CD1c-positive myeloid dendritic cell (primary cell): ENCODE data around the gene SFT2D3.

Source experiments
- DNase-seq: peaks from one replicate; pipeline ENCODE4 v3.0.0-alpha.2; 2016; ENCODE audit errors: extremely low spot score

Gene SFT2D3

DNA sequence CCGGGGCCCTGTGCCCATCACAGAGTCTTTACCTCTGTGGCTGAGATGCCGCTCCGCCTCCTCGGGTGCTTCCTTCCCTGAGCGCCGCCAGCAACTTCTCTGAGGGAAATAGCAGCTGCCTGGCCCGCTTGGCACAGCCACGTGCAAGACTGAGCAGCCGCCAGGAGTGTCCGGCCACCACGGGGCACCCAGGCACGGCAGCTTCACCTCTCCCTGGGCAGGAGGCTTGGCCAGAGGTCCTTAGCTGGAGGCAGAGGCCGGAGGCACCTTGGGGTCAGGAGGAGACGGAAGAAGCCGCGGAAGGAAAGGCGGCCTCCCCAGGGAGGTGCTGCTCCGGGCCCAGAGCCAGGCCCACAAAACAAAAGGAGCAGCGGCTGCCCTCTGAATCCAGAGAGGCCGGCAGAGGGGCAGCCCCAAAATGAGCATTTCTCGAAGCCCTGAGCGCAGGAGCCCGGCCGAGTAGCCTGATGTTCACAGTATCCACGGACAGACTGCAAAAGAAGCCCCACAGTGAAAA lies 20.0 kb upstream of the SFT2D3 start:
- peak; percentile 7 for DNase-seq

DNA sequence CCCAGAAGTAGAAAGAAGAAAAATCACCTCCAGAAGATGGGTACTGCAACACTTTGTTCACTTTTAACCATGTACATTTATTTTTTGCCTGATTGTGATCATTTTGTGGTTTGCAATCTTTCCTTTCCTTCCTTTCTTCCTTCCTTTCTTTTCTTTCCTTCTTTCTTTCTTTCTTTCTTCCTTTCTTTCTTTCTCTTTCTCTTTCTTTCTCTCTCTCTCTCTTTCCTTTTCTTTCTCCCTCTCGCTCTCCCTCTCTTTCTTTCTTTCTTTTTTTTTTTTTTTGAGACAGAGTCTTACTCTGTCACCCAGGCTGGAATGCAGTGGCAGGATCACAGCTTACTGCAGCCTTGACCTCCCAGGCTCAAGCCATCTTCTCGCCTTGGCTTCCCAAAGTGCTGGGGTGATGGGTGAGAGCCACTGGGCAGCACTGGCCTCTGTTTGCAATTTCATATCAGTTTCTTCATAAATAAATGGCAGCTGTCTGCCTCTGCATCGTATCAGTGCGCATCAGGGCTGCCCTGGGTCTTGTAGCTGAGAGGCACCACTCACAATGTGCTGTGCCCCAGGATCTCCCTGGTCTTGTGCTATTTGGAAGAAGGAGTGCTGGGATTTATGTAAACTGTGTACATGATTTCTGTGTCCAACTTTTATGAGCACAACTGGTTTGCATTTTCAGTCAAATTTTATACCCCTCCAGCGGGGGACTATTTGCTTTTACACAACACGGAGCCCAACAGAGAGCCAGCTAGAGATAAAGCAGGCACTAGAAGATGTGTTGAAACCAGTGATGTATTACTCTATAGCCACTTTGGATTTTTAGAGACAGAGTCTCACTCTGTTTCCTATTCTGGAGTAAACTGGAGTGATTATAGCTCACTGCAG lies 19.1 kb upstream of the SFT2D3 start:
- no peak for DNase-seq

DNA sequence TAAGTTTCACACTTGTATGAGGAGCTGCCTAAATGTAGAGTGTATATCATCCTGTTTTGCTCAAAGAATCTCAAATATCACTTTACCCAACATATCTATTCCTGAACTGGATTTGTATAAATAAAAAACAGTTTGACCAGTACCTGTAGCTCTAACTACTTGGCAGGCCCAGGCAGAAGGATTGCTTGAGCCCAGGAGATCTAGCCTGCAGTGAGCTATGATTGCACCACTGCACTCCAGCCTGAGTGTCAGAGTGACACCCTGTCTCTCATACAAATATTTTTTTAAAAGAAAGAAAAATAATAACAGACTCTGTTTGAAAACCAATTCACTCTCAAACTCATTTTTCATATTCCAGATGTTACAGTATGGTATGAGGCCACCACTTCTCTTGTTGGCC lies 18.2 kb upstream of the SFT2D3 start:
- no peak for DNase-seq

DNA sequence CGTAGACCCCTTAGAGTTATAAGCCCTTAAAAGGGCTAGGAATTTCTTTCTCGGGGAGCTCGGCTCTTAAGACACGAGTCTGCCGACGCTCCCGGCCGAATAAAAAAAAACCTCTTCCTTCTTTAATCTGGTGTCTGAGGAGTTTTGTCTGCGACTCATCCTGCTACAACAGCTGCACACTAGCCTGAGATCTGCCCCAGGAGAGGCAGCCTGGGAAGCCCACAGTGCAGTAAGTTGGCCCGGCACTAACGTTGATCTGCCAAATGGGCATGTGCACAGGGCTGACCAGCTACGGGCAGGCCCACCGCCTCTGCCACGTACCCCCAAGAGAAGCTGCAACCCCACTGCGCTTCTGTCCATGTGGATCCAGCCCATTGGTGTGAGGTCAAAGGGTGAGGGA lies 17.5 kb upstream of the SFT2D3 start:
- no peak for DNase-seq

DNA sequence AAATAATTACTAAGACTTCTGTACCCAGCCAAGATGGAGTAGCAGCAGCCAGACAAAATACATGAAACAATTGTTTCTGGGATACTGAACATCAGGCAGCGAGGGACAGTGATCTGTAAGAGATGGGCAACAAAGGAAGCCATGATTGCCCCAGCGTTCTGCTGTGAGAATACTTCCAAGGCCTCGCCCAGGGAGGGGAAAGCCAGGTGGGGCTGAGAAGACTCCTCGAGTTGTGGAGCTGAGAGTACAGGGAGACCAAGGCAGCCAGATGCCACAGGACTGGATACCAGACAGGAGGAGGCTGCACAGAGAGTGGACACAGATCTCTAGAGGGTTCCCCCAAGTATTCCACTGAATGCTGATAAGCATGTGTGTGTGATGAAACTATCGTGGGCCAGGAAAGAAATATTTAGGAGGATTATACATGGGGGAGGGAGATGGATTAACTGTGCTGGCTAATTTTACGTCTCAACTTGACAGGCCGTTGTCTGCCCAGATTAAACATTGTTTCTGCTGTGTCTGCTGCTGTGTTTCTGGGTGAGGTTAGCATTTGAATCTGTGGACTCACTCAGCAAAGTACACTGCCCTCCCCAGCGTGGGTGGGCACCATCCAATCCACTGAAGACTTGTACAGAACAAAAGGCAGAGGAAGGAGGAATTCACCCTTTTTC lies 15.8 kb upstream of the SFT2D3 start:
- no peak for DNase-seq

DNA sequence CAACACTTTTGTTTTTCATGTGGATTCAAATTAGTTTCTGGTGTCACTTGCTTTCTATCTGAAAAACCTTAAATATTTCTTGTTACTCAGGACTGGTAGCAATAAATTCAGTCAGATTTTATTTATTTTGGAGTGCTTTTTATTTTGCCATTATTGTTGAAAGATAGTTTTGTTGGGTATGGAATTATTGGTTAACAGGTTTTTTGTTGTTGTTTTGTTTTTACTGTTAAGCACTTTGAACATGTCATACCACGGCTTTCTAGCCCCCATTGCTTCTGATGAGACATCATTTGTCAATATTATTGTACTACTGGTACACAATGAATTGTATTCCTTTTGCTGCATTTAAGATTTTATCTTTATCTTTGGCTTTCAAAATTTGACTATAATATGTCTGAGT lies 12.9 kb upstream of the SFT2D3 start:
- no peak for DNase-seq

DNA sequence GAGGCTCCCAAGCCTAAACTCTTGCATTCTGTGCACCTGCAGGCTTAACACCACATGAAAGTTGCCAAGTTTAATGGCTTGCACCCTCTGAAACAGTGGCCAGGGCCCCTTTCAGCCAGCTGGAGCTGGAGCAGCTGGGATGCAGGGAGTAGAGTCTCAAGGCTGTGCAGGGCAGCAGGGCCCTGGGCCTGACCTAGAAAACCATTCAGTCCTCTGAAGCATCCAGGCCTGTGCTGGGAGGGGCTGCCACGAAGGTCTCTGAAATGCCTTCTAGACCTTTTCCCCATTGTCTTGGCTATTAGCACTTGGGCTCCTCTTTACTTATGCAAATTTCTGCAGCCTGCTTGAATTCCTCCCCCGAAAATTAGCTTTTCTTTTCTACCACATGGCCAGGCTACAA lies 10.6 kb upstream of the SFT2D3 start:
- no peak for DNase-seq

DNA sequence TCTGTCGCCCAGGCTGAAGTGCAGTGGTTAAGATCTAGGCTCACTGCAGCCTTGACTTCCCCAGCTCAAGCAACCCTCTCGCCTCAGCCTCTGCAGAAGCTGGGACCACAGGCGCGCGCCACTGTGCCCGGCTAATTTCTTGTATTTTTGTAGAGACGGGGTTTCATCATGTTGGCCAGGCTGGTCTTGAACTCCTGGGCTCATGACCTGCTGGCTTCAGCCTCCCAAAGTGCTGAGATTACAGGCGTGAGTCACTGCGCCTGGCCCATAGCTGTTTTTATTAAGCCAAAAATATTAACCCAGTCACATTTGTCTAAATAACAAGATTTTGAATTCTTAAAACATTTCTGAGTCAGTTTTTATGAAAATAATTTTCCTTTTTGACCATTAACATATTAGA lies 6.3 kb upstream of the SFT2D3 start:
- DNase-seq: no peak

DNA sequence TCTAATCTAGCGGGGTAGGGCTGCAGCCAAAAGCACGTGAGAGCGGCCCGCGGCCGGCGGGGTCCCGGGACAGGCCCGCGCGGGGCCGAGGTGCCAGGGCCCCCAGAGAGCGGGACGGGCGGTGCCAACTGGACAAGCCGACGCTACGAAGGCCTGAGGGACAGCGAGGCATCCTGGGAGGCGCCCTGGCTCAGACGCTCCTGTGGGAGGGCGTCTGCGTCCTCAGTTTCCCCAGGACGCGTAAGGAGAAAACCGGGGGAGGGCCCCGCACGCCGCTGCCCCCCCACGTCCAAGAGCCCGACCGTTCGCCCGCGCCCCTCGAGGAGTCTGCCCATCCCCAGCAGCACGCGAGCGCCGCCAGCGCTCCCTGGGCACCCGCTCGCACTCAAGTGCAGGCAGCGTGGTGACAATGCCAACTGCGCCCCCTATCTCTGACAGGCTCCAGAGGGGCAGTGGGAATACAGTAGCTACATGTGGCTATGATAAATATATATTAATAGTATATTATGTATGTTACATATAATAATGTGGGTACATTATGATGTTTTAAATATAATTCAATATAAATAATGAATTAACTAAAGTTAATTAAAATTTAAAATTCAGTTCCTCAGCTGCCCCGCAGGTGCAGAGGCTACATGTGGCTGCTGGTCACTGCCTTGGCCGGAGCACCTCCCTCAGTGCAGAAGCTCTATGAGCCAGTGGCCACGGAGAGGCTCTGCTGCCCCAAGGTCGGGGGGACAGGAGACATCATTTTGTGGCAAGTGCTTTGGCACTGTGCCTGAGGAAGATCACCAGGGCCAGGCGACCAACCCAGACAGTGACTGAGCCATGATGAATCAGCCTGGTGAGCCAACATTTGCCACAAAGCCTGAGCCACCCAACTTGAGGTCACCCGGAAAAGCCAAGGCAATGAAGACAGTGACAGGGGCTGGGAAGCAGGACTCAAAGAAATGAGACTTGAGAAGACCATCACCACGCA lies 5.5 kb upstream of the SFT2D3 start:
- peak; percentile 69 for DNase-seq

DNA sequence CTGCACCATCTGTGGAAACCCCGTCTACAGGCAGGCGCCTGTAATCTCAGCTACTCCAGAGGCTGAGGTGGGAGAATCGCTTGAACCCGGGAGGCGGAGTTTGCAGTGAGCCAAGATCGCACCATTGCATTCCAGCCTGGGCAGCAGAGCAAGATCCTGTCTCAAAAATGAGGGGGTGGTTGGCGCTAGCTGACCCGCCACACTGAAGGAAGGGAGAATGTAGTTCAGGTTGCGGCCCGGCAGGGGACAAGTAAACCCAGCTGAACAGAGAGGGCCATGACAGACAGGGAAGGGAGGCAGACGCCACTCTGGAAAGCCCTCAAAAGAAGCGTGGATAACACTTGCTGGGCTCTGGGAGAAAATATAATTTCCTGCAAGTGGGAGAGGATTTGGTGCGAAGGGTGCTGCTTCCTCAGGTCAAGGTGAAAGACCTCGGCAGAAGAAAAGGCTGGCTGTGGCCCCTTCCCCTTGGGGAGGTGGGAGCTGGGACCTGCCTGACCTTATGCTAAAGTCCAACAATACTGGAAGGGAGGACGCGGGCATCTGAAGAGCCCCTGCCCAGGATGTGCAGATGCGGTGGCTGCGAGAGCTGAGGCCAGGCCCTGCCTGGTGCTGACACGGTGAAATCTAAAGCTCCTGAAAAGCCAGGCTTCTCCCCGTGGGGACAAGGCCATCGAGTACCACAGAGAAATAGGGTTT lies 3.7 kb upstream of the SFT2D3 start:
- DNase-seq: no peak

DNA sequence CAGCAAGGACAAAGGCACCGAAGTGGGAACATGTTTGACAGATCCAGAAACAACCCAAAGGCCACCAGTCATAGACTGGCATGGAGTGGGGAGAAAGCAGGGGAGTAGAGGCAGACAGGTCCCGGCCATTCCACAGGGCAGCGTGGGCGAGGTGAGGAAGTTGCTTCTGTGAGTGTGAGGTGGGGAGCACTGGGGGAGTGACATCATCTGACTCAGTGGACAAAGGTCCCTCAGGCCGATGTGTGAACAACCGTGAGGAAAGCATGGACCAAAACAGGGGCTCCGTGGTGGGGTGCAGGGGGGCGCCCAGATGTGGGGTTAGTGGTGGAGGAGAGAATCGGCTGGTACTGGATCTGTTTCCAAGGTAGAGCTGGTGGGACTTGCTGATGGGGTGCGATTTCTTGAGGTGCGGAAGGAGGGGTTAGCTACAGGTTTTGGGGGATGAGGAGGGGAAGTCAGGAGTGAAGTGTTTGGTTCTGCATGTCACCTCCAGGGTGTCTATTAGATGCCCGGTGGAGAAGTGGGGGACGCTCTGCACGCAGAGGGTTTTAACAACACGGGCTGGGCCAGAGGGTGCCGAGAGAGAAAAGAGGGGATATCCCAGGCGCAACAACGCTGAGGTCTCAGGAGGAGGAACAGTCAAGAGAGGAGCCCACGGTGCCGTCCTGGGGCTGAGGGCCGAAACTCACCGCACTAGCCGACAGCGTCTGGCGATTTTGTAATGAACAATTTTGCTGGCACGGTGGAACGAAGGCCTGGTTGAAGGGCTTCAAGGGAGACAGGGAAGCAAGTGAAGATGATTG lies 2.5 kb upstream of the SFT2D3 start:
- peak; percentile 42 for DNase-seq

DNA sequence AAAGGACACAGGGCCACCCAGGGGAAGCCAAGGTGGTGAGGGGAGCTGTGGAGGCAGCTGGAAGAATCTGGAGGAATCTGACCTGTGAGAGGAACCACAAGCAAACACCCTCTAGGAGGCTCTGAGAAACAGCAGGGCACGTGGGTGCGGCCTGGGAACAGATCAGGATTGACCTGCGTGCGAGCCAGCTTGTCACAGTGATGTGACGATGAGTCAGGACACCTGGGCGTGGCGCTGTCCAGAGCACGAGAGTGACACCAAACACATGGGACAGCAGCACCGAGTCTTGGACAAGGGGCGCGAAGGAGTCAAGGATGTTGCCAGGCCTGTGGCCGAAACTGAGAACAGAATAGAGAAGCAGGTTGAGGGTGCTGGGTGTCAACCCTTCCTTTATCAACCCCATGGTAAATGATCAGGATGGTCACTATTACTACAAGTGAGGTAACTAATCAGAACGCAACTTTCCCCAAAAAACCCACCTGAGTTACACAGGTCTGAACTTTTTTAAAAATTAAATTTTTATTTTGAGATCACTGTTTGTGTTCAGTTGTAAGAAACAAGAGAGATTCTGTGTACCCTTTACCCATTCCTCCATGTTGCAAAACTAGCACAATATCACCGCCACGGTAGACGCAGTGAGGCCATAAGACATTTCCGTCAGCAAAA lies 637 bp upstream of the SFT2D3 start:
- peak; percentile 98 for DNase-seq

DNA sequence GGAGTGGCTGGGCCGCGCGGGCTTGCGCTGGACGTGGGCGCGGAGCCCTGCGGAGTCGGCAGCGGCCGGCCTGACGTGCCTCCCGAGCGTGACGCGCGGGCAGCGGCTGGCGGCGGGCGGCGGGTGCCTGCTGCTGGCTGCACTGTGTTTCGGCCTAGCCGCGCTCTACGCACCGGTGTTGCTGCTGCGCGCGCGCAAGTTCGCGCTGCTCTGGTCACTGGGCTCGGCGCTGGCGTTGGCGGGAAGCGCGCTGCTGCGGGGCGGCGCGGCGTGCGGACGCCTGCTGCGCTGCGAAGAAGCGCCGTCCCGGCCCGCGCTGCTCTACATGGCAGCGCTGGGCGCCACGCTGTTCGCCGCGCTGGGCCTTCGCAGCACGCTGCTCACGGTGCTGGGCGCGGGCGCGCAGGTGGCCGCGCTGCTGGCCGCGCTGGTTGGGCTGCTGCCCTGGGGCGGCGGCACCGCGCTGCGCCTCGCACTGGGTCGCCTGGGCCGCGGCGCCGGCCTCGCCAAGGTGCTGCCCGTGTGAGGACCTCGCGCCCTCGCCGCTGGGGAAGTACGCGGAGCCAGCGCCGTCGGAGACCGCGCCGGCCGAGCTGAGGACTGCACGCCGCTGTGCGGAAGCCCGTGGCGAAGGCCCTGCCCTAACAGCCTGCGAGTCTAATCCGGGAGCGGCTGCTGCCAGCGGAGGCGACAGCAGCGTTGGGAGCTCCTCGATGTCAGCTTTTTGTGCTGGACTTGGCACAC lies 526 bp downstream of the SFT2D3 start:
- DNase-seq: peak; percentile 93

DNA sequence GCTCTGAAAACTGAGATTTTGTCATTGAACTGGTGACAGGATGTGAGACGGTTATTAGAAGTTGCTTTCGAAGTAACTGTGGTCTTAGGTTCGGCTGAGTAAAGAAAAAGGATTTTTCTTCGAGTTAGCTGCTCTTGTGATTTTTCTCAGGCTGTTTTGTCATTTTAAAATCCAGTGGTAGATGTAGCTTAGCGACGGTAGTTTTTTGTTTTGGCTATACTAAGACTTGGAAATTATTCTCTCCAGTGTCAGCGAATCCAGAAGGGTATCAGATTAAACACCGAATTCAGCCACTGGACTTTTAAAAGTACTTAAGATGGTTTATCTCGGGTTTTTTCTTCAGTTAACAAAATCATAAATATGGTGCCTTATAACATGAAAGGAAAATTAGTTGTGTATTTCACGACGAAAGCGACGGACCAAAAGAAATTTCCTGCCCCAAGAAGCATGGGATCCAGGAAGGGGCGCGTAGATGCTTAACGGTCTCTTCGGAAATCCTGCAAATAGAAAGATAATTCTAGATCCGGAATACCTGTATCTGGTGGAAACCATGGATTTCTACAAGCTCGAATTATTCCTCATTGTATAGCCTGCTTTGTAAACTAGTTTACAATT lies 1.2 kb downstream of the SFT2D3 start:
- DNase-seq: no peak

DNA sequence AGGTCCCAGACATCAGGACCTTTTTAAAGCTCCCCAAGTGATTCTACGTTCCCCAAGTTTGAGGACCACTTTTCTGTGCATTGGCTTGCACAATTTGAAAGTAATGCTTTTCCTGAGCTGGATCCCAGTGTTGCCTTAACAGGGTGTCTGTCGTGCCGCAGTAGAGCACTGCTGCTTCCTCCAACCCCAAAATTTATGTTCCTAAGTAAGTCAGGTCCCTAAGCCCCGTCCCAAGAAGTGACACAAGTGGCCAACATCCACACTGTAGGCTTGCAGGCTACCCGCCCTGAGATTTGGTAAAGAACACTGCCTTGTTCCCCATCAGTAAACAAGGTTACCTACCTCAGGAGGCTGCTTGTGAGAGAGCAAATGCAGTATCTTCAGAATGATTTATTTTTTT lies 2.0 kb downstream of the SFT2D3 start:
- DNase-seq: no peak

DNA sequence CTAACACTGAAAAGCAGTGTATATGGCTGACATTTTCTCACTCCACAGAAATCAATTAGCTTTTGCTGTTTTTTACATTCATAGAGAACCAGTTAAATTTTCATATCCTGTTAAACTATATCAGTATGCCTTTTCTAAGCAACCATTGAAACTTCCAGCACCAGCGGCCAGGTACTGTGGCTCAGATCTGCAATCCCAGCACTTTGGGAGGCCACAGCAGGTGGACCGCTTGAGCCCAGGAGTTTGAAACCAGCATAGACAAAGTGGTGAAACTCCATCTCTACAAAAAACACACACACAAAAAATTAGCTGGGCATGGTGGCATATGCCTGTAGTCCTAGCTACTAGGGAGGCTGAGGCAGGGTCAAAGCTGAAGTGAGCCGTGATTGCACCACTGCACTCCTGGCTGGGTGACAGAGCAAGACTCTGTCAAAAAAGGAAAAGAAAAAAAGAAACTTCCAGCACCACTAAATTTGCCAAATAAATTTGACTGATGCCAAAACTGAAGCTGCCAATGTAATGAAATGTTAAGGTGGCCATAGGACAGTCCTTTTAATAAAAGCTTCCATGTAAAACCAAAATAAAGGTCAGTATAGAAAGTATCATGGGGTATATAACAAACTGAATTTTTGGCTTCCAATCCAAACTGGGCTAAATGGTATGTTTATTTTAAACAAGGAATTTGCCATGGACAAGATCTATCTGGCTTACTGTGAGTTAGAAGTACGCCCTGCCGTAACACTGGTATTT lies 3.5 kb downstream of the SFT2D3 start:
- peak; percentile 7 for DNase-seq

DNA sequence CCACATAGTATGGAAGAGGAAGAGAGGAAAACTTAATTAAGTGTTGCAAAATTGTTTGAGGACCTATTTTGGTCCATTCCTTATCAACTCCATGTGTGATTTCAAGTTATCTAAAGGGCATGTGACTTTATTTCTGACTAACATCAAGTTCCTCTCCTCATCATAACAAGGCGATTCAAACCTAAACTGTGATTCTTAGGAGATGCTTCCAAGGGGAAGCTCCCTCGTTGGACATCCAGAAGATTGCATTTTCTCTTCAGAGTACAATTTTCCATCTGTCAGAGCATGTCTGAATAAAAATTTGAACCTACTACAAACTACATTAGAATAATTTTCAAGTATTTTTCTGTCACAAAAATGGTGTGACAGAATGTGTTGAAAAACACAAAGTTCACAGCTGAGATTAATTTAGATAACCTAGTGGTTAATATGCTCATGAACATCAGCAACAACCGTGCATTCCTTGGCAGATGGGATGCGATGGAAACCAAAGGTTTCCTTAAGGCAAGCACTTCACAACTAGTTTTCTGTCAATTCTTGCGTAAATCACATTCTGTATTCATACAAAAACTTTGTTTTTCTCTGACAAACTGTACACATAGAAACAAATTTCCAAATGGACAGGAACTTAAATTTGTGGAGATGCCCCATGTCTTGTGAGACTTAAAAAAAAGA lies 4.2 kb downstream of the SFT2D3 start:
- peak; percentile 61 for DNase-seq
